Mesothelial cell of epicardium (in vitro differentiated cells): ENCODE results near the gene TOR1B. TPM values are rescaled to one million over a fixed set of nuclear protein-coding genes. Genes with fewer than 3 reads are reported as not detected.
"Not testable (repeated sequence)": the region's sequence is repeated elsewhere in the genome, so short reads cannot be mapped to it uniquely, and the experiment has no call there.

ENCODE experiments used
- DNase-seq, 2 experiments: peaks; one replicate each; pipeline ENCODE4 v3.0.0; 2021; ENCODE audit warnings: low spot score in 2 of 2; ENCODE audit not compliant: unreplicated experiment in 2 of 2
- H3K27ac Mint-ChIP-seq: 2 replicates; pipeline ENCODE4 v1.8.0; 2021; ENCODE audit warnings: mixed read lengths
- H3K27me3 Mint-ChIP-seq: 2 replicates; pipeline ENCODE4 v1.8.0; 2021; ENCODE audit warnings: low read depth, mixed read lengths
- H3K36me3 Mint-ChIP-seq: 2 replicates; pipeline ENCODE4 v1.8.0; 2021; ENCODE audit warnings: mixed read lengths
- H3K4me1 Mint-ChIP-seq: 2 replicates; pipeline ENCODE4 v1.8.0; 2021; ENCODE audit warnings: mixed read lengths
- H3K4me3 Mint-ChIP-seq: 2 replicates; pipeline ENCODE4 v1.8.0; 2021; ENCODE audit warnings: mild to moderate bottlenecking, moderate library complexity, mixed read lengths
- H3K9me3 Mint-ChIP-seq: 2 replicates; pipeline ENCODE4 v1.8.0; 2021; ENCODE audit warnings: mixed read lengths
- CTCF ChIP-seq: fragments of 200-600 bp; sonication (generic); IDR thresholded peaks from one replicate; pipeline ENCODE4 v1.5.0; 2021; ENCODE audit warnings: antibody characterized with exemption; ENCODE audit not compliant: unreplicated experiment
- total RNA-seq: library from RNA; stranded (reverse); gene quantifications from 3 replicates; pipeline ENCODE4 v1.2.1, GENCODE V29; 2021

Gene TOR1B
- total RNA-seq, 1 donor from 2014 or later, result 18.0 TPM

- Mint-ChIP-seq H3K36me3 (no peaks in the 10 kb centered on the region), H3K4me1 (peaks cover 23% of the 10 kb centered on the region), H3K27me3 (no peaks in the 10 kb centered on the region), H3K27ac (no peak overlapping the region), H3K9me3 (no peaks in the 10 kb centered on the region), H3K4me3 (no peak overlapping the region)
- DNase-seq, result no peak
- no peak for TF ChIP-seq CTCF
These were observed 28.1 kb upstream of the TOR1B start for GRCh38 chr9:129774791-129775447.

GRCh38 chr9:129775448-129775798 is 27.6 kb upstream of the TOR1B start:
- Mint-ChIP-seq H3K4me1 (peaks cover 23% of the 10 kb centered on the region), H3K27me3 (no peaks in the 10 kb centered on the region), H3K36me3 (no peaks in the 10 kb centered on the region), H3K4me3 (no peak overlapping the region), H3K27ac (no peak overlapping the region), H3K9me3 (no peaks in the 10 kb centered on the region)
- no peak for TF ChIP-seq CTCF
- DNase-seq, result no peak

GRCh38 chr9:129776096-129776495 is 26.9 kb upstream of the TOR1B start:
- H3K27me3 Mint-ChIP-seq, H3K4me3 Mint-ChIP-seq, H3K36me3 Mint-ChIP-seq, DNase-seq, H3K27ac Mint-ChIP-seq, H3K9me3 Mint-ChIP-seq: not testable (repeated sequence)
- H3K4me1 Mint-ChIP-seq, result peaks cover 23% of the 10 kb centered on the region

GRCh38 chr9:129776566-129776937 is 26.4 kb upstream of the TOR1B start:
- peak overlapping the region; percentile 96 for H3K27ac Mint-ChIP-seq
- no peak for DNase-seq

GRCh38 chr9:129776938-129777768 is 25.8 kb upstream of the TOR1B start:
- Mint-ChIP-seq H3K4me3 (peak overlapping the region; percentile 57), H3K4me1 (peaks cover 27% of the 10 kb centered on the region), H3K27me3 (no peaks in the 10 kb centered on the region), H3K9me3 (no peaks in the 10 kb centered on the region), H3K27ac (peak overlapping the region; percentile 96), H3K36me3 (no peaks in the 10 kb centered on the region)
- peak; percentile 66 to 83 for DNase-seq
- TF ChIP-seq CTCF, result no peak

More at GRCh38 chr9:129776566-129776937, 26.4 kb upstream of the TOR1B start:
- H3K4me1 Mint-ChIP-seq, result peaks cover 23% of the 10 kb centered on the region
- no peak for TF ChIP-seq CTCF
- no peaks in the 10 kb centered on the region for H3K9me3 Mint-ChIP-seq
- H3K4me3 Mint-ChIP-seq, result peak overlapping the region; percentile 57
- H3K27me3 Mint-ChIP-seq, result no peaks in the 10 kb centered on the region
- no peaks in the 10 kb centered on the region for H3K36me3 Mint-ChIP-seq

GRCh38 chr9:129777769-129778130 is 25.2 kb upstream of the TOR1B start:
- Mint-ChIP-seq H3K9me3 (no peaks in the 10 kb centered on the region), H3K4me3 (no peak overlapping the region), H3K27ac (peak overlapping the region; percentile 96)

More at GRCh38 chr9:129777769-129778130, 25.2 kb upstream of the TOR1B start:
- no peak for TF ChIP-seq CTCF
- DNase-seq, result no peak
- Mint-ChIP-seq H3K36me3 (no peaks in the 10 kb centered on the region), H3K27me3 (no peaks in the 10 kb centered on the region), H3K4me1 (peaks cover 28% of the 10 kb centered on the region)
